Suprapubic skin (tissue), 3 donors: ENCODE data around the gene ITPR2.

Experiments used
- CTCF ChIP-seq, 2 donors: fragments of 200-600 bp in 1 of 2; fragments of 450-650 bp in 1 of 2; sonication (generic) in 1 of 2; IDR thresholded peaks; one replicate each; pipeline ENCODE4 v1.5.1; 2016 to 2019; ENCODE audit warnings: antibody characterized with exemption in 2 of 2, mild to moderate bottlenecking in 1 of 2, moderate library complexity in 1 of 2
- POLR2A ChIP-seq, 2 donors: fragments of 450-650 bp; IDR thresholded peaks; one replicate each; pipeline ENCODE4 v1.6.1; 2017; ENCODE audit warnings: antibody characterized with exemption in 2 of 2, mild to moderate bottlenecking in 2 of 2, moderate library complexity in 2 of 2

GRCh38 chr12:26821212-26821701 is 11.7 kb downstream of the ITPR2 start:
- TF ChIP-seq CTCF (IDR thresholded peaks at IDR 0.05) (no peak), POLR2A (IDR thresholded peaks at IDR 0.05) (no peak)
